HEK293T (cell line): ENCODE measurements around the gene NFATC1.

Source experiments
- FOXM1 ChIP-seq: fragments of 450-650 bp; IDR thresholded peaks from 2 replicates; pipeline ENCODE4 v1.6.1; 2017; ENCODE audit warnings: mild to moderate bottlenecking, borderline replicate concordance
- SP1 ChIP-seq: fragments of 450-650 bp; IDR thresholded peaks from 2 replicates; pipeline ENCODE4 v1.6.1; 2017
- TARDBP ChIP-seq: fragments of 450-650 bp; IDR thresholded peaks from 2 replicates; pipeline ENCODE4 v1.6.1; 2016

DNA sequence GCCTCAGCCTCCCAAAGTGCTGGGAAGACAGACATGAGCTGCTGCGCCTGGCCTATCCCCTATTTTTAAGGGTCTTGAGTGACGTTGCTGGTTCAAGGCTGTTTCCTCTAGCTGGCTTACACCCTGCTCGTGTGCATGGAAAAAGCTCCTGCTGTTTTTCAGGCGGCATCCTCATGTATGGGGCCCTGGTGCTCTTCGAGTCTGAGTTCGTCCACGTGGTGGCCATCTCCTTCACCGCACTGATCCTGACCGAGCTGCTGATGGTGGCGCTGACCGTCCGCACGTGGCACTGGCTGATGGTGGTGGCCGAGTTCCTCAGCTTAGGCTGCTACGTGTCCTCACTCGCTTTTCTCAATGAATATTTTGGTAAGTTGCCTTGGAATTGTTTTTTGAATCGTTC, 22.0 kb upstream of the NFATC1 start:
- no peak for TF ChIP-seq FOXM1
- TF ChIP-seq SP1, result no peak
- no peak for TF ChIP-seq TARDBP
